ENCODE results near the gene FRMD5.

Gene FRMD5

DNA sequence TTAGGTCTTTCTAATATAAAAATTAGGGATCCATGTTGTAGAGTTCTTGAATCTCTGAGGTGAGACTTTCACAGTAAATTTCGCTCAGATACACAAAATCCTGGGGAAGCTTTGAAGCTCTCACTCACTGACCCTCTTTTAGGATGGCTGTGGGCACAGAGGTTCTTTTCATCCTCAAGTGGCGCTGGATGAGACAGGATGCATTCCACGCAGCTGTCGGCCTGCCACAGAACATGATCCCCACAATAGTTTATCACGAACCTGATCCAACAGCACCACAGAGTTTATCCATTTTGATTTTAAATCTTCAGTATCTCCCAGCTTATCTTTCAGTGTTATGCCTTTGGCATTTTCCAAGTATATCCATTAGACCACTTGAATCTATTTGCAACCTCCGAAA, 276.4 kb downstream of the FRMD5 start:
- no peak overlapping the region for H3K4me3 ChIP-seq (ENCODE audit: low read depth, low read length)
- TF ChIP-seq, protein P1, sequence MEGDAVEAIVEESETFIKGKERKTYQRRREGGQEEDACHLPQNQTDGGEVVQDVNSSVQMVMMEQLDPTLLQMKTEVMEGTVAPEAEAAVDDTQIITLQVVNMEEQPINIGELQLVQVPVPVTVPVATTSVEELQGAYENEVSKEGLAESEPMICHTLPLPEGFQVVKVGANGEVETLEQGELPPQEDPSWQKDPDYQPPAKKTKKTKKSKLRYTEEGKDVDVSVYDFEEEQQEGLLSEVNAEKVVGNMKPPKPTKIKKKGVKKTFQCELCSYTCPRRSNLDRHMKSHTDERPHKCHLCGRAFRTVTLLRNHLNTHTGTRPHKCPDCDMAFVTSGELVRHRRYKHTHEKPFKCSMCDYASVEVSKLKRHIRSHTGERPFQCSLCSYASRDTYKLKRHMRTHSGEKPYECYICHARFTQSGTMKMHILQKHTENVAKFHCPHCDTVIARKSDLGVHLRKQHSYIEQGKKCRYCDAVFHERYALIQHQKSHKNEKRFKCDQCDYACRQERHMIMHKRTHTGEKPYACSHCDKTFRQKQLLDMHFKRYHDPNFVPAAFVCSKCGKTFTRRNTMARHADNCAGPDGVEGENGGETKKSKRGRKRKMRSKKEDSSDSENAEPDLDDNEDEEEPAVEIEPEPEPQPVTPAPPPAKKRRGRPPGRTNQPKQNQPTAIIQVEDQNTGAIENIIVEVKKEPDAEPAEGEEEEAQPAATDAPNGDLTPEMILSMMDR (IDR thresholded peaks at IDR 0.05; ENCODE audit: borderline replicate concordance, insufficient read depth, low read depth, low read length) = no peak

DNA sequence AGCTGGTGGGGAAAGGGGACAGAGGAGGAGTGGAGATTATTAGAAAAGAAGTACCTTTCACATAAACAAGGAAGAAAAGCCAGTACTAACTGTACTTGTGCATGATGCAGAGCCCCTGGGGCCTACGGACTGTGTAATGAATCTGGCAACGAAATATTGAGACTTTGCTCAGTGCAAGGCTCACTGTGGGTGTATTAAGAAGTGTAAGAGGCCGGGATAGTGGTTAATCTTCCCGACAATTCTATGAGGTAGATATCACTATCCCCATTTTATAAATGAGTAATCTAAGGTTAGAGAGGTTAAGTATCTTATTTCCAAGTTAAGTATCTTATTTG, 278.8 kb downstream of the FRMD5 start:
- H3K4me3 ChIP-seq (ENCODE audit: low read depth, low read length) = no peak overlapping the region
- TF ChIP-seq, protein P1 (IDR thresholded peaks at IDR 0.05; ENCODE audit: borderline replicate concordance, insufficient read depth, low read depth, low read length) = no peak

DNA sequence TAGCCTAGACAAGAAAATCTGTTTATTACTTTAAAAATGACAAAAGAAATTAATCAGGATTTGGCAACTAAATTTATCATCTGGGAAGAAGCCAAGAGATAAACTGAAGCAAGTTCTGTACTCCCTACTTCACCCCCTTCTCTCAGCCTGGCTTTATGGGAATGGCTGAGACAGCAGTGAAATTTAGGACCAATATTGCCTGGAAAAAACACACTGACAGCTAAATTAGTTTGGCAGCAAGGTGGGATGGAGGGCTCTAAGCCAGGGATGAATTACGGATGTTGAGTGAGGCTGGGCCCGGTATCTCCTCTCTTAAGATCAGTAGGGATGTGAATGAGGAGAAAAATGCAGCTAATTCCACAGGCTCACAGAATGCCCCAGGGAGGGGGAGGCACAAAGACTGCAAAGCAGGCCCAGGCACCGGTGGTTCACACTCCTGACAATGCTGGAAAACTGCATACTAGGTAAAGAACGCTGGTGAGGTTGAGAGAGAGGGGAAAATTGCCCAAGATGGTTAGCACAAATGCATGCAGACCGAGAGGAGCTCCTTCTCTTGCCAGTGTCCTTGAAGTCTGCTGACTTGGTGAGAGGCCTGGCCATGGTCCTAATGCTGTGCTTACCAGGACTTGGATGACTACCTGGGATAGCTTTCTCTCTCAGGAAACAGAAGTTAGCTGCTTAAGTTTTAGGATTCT, 279.3 kb downstream of the FRMD5 start:
- TF ChIP-seq, protein P1 (IDR thresholded peaks at IDR 0.05; ENCODE audit: borderline replicate concordance, insufficient read depth, low read depth, low read length) = no peak
- H3K4me3 ChIP-seq (ENCODE audit: low read depth, low read length) = no peak overlapping the region

DNA sequence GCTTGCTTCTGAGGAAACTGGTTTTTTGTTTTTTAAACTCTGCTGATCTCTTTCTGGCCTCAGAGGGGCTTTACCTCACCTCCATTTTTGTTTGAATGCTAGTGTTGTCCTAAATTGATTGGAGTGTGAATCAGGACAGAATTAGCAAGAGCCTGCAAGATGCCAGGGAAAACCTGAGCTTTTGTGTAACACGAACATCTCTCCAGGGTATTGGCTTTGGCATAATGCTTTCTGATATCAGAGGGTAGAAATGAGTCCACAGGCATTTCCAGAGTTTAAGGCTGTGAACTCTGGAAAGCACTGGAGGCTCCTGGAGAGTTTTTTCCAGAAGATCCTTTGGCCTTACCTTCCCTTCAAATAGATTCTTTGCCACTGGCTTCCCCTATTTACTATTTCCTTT, 281.1 kb downstream of the FRMD5 start:
- no peak overlapping the region for H3K4me3 ChIP-seq (ENCODE audit: low read depth, low read length)
- TF ChIP-seq, protein P1 (IDR thresholded peaks at IDR 0.05; ENCODE audit: borderline replicate concordance, insufficient read depth, low read depth, low read length) = no peak

DNA sequence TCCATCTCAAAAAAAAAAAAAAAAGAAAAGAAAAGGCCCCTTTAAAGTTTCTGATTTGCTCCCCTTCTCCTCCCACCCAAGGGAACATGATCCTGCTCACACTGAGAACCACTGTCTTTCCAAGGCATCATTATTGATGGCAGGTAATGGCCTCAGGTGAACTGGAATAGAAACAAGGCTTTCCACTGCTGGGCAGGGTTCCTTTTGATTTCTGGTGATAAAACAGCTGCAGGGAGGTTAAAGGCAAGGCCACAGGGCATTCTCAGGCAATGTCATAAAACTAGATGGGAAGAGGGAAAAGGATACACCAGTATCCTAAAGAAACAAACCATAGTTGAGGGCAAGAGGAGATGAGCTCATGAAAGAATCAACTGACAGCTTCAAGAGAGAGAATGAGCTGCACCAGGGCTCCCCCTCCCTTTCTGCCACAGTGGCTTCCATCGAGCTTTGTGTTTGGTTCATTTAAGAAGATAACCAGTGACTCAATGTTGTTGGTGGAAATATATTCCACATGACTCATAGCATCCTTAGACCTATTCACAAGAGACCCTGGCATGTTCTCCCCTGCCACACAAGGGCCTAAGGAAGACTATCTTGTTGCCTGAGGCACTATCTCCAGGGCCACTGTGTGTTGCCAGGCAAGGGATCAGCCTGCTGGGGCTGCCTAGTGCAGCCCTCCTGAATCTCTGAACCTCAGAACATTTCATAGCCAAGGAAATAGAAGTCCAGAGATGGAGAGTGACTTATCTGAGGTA, 281.9 kb downstream of the FRMD5 start:
- no peak overlapping the region for H3K4me3 ChIP-seq (ENCODE audit: low read depth, low read length)
- TF ChIP-seq, protein P1 (IDR thresholded peaks at IDR 0.05; ENCODE audit: borderline replicate concordance, insufficient read depth, low read depth, low read length) = no peak

DNA sequence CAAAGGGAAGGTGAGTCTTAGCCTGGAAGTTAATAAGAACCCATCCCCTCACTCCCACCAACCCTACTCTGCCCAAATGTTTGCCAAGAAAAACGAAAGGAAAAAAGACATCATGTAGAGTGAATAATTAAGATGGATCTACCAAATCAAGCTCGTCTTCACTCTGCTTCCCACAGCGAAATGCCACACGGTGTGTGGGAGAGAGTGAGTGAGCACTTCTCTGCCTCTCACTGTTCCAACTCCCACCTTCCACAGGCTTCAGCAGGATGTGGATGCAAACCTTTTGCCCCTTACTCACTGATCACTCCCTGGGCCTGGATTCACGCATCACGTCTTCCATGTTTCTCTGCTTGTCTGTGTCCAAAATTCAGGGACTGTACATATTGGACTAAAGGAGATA, 282.9 kb downstream of the FRMD5 start:
- TF ChIP-seq, protein P1 (IDR thresholded peaks at IDR 0.05; ENCODE audit: borderline replicate concordance, insufficient read depth, low read depth, low read length) = no peak

DNA sequence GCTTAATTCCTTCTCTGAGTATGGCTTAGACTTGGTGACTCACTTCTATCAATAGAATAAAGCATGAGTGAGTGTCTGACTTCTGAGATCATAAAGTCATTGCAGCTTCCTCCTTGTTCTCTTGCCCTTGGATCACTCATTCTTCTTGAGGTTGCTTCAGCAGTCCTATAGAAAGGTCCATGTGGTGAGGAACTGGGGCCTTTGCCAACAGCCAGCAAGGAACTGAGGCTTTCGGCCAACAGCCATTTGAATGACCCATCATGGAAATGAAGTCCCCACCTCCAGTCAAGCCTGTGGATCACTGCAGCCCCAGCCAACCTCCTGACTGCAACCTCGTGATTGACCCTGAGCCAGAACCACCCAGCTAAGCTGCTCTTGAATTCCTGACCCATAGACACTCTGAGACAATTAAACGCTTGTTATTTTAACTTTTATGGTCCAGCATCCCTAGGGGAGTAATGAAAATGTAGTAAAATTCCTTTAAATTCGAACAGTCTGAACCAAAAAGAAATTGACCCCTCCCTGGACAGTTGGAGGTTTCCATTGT, 283.8 kb downstream of the FRMD5 start:
- H3K4me3 ChIP-seq (ENCODE audit: low read depth, low read length) = no peak overlapping the region
- TF ChIP-seq, protein P1 (IDR thresholded peaks at IDR 0.05; ENCODE audit: borderline replicate concordance, insufficient read depth, low read depth, low read length) = no peak

More for the DNA sequence above, 282.9 kb downstream of the FRMD5 start:
- H3K4me3 ChIP-seq (ENCODE audit: low read depth, low read length) = no peak overlapping the region
